Kidney capillary endothelial cell (primary cell): Measurements from ENCODE around the gene CD27.
"Not testable (repeated sequence)": the region's sequence is repeated elsewhere in the genome, so short reads cannot be mapped to it uniquely, and the experiment has no call there.

Experiments used
- DNase-seq: peaks from one replicate; pipeline ENCODE4 v3.0.0-alpha.2; 2018; ENCODE audit warnings: low spot score

CD27 gene

DNA sequence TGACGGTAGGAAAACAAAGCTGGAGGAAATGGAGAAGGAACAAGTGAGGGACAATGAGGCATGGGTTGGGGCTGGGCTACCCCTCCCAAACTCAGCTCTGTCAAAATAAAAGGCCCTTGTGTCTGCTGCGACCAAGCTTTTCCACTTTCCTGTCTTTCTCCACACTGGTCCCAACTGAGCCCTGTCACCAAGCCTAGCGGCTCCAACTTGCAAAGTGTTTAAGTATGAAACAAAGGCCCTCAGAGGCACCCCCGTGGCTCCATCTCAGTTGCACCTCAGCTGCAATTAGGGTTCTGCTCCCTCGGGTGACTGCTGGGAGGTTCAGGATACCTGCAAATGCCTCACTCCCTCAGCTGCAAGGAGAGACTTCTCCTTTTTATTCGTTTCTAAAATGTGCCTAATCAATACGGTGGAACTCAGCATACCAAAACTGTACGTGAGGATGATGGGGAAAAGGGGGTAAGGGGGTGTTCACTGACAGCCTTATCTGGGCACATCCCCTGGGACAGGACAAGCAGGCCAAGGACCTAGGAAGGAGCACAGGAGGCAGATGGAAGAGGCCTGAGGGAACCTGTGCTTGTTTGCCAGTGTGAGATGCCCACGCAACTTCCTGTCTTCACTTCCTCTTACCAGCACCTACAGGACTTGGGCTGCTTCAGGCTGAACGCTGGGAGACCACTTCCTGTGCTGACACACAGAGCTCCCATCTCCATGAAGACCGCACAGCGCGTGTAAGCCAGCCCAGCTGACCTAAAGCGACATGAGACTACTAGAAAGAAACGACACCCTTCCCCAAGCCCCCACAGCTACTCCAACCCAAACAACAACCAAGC is 16.9 kb downstream of the CD27 start:
- DNase-seq, result peak; percentile 71

DNA sequence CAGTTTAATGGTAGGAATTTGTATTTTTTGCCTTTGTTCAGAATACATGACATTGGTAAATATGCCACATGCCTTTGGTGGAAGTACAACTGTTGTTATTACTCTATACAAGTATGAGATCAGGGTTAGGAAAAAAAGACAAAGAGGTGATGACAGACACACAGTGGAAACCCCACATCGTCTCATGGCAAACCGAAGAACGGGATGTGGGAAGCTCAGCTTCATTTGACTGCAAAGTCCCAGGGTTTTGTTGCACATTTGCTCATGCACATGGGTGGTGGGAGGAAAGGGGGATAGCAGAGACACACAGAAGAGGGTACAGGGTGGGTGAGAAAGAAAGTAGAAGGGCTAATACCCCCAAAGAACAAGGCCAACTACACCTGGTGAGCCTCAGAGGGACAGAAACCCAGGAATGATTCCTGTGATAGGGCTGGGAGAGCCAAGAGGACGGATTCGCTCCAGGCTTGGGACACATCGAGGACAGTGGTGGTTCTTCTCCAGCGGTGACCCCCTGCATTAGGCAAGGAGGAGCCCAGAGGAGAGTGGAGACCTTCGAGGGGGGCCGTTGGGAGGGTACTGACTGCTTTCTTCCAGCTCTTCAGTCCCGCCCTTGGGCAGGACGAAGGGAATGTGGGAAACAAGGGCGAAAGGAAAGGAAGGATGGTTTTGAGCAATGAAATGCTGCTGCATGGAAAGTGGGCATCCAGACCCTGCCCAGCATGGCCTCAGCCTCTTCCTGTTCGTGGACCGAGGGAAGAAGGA is 17.7 kb downstream of the CD27 start:
- DNase-seq, result no peak

DNA sequence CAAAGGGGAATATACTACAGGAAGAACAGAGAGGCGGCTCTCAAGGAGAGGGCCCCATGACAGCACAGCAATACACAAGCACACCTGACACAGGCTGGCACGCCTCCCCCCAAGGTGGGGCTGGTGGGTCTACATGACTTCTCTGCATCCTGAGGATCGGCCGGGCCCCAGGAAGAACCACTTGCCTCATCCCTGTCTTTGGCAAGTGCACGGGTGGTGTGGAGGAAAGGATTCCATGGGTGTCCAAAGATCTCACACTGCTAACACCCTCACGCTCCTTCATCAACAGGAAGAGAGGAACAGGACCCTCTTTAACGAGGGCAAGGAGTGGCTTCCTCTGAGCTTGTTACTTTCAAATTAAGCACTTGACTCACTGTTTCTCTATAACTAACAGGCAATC is 18.5 kb downstream of the CD27 start:
- DNase-seq, result no peak

DNA sequence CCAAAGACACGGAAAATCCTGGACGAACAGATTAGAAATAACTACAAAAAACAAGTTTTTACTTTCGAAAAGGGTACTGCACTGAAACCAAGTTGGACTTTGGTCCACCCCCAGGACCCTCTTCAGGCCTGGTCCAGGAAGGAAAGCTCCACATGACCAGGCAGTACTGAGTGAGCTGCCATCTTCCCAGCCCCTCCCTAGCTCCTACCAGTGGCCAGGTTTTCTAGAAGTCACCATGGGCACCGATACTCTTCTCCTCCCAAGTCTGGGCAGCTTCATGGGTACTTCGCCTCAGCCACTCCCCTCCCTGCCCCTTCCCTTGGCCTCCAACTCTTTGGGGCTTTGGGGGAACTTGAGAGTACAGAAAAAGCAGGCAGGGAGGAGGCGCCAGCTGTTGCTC is 19.1 kb downstream of the CD27 start:
- DNase-seq, result no peak

DNA sequence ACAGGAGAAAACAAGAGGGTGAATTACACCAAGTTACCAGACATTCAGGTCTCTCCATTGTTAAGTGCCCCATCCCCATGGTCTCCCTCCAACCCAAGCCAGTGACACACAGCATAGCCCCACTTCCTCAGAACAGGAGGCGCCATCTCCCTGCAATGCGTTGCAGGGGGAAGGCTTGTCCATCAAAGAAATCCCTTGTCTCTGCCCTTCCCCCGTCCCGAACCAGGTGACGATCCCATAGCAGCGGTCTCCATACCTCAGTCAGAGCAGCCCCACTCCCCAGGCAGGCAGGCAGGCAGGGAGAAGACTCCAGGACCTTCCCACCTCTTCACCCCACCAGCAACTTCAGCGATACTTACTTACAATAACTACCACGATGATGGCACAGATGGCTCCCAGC is 19.8 kb downstream of the CD27 start:
- no peak for DNase-seq

DNA sequence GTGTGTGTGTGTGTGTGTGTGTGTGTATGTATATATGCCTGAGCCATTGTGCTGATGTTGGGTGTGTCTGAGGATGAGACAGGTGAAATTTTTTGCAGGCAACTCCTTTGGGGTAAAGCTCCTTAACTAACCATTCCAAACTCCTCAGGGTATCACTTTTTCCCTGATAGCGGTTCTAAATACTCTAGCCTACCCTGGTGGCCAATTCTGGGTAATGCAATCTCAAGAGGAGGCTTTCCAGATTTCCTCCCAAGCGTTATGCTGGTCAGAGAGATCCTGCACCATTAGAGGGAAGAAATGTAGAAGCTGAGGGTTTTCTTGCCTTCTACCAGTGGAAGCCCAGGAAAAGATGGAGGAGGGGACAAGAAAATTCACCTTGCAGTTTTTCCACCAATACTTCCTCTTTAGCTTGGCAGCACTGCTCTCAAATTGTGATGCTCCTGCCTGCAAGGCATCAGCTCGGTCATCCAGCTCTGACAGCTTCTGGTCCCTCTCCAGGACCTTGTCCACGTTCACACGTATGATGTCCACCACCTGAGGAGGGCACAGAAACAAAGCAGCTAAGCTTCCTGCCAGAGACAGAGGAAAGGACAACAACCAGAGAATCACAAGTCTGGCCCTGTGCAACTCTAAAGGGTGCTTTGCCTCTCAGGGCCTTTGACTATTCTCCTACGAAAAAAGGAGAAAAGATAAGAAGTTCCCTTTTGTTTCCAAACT is 20.9 kb downstream of the CD27 start:
- peak; percentile 72 for DNase-seq

DNA sequence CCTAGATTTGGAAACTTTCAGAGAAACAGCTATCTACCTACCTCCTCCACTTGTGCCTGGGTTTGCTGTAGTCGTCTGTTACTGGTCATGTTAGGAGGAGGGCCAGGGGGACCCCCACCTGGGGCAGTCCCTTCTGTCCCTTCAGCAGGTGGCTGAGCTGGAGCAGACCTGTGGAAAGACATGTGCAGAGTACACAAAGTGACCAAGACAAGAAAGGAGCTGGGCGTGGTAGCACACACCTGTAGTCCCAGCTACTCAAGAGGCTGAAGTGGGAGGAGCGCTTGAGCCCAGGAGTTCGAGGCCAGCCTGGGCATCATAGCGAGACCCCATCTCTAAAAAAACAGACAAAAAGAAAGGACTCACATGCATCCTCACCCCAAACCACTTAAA is 21.4 kb downstream of the CD27 start:
- DNase-seq, result no peak

DNA sequence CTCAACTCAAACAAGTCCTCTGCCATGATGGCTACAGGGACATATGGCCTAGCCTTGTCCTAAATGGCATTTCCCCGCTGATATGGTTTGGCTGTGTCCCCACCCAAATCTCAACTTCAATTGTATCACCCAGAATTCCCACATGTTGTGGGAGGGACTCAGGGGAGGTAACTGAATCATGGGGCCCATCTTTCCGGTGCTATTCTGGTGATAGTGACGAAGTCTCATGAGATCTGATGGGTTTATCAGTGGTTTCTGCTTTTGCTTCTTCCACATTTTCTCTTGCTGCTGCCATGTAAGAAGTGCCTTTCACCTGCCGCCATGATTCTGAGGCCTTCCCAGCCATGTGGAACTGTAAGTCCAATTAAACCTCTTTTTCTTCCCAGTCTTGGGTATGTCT is 22.0 kb downstream of the CD27 start:
- not testable (repeated sequence) for DNase-seq

DNA sequence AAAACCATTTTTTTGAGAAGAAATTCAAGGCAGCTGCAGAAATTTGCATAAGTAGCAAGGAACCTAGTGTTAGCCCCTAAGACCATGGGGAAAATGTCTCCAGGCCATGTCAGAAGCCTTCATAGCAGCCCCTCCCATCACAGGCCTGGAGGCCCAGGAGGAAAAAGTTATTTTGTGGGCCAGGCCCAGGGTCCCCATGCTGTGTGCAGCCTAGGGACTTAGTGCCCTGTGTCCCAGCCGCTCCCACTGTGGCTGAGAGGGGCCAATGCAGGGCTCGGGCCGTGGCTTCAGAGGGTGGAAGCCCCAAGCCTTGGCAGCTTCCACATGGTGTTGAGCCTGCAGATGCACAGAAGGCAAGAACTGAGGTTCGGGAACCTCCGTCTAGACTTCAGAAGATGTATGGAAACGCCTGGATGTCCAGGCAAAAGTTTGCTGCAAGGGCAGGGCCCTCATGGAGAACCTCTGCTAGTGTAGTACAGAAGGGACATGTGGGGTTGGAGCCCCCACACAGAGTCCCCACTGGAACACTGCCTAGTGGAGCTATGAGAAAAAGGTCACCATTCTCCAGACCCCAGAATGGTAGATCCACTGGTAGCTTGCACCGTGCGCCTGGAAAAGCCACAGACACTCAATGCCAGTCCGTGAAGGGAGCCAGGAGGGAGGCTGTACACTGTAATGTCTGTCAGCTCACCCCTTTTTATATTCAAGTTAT is 23.0 kb downstream of the CD27 start:
- DNase-seq, result not testable (repeated sequence)

DNA sequence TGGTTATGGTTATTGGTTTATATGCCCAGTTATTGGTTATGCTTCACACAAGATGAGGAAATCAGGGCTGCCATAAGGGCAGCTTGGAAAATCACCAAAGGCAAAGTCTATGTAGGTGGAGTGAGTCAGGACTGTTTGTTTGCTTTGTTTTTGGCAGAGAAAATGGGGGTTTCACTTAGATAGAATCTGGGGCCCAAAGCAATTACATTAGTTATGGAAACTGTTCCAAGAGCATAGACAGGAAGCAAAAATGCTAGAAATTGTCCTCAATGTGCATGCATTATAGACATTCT is 23.5 kb downstream of the CD27 start:
- no peak for DNase-seq

DNA sequence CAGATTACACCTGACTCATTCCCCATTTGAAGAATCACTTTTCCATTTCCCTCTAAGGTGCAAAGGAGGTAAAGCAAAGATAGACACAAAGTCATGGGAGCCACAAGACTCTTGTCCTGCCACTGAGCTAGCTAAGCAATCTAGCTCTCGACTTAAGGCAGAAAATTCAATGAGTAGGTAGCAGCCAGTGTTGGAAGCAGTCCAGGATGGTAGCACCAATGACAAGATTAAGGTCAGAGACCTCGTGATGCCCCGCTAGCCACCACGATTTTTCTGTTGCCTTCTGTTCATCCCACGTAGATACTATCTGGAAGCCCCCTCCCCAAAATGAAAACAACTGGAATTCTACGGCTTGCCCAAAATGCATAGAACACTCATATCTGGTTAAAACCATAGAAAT is 24.3 kb downstream of the CD27 start:
- no peak for DNase-seq

DNA sequence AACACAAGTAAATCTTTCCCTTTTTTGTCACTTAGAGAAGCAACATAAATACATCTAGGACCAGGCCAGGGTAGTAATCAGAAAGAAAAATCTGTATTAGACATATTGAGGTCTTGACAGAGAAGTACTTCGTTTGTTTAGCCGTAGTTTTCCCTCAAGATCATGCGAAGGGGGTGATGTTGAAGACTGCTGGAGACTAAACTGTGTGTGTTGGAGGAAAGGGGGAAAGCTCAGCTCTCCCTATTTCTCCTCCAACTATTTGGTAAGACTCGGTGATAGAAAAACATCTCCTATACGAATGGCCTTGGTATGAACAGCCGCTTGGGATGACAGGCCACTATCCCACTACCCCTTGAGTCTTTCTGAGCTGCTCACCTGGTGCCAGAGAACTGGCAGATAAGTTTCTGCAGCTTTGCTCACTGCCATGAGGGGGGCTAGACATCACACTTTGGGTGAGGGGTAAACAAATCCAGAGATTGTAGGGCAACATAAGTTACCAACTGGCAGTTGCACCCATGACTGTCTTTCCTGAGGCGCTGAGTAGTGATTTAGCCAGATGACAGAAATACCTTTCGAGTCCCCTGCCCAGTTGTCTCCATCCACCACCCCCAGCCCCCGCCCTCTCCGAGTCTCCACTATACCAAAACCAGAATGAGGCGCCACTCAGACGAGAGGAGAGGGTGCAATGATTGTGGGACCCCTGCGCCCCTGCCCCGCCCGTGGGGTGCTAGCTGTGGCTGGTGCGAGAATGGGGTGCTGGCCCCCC is 25.0 kb downstream of the CD27 start:
- no peak for DNase-seq

DNA sequence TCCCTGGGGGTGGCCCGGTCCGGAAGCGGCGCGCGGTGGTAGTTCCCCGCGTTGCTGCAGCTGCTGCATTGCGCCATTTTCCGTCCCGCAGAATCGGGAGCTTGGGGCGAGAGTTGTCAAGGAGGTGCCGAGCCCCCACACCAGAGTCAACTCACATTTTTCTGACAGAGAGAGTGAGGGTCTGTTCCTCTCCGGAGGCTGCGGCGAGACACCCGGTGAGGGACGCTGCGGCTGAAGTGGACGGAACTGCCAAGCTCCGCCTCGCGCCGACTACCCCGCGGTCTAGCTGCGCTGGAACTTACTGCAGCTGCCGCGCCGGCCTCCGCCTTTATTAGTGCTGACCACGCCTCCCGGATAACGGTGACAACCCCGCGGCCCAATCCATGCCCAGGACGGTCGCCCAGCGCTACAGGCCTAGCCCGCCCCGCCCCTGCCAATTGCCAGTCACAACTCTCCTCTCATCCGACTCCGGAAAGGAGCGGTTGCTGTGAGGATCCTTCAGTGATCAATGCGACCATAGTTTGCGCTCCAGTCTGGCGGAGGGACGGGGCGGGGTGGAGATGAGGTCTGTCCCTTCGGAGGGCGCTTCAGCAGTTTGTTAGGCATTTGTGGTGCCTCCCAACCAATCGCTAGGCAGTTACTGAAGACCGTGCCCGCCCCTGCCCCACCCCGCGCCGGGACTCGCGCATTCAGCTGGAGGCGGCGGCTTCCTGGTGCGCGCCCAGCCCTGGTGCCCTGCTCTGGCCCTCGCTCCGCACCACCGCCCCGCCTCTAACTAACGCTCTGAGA is 25.8 kb downstream of the CD27 start, which contains the start of gene VAMP1:
Gene VAMP1 (minus strand): TSS at position 303 of the 789 bp plus-strand sequence. CDS start 146 bp downstream, at position 157.
- peak; percentile 96 for DNase-seq

DNA sequence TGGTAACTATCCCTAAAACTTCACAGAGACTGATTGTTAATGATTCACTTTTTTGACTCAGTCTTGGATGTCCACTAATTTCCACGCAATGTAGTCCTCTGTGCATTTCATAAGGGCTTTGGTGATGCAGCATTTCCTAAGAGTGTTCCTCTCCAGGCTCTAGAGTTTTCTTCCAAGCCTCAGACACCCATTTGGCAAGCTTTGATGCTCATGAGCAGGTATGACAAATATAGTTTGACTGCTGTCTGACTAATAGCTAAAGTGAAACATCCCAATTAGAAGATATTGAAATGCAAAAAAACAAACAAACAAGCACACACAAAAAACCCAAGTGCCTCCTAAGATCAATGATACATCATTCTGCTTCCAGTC is 27.2 kb downstream of the CD27 start:
- DNase-seq, result no peak

DNA sequence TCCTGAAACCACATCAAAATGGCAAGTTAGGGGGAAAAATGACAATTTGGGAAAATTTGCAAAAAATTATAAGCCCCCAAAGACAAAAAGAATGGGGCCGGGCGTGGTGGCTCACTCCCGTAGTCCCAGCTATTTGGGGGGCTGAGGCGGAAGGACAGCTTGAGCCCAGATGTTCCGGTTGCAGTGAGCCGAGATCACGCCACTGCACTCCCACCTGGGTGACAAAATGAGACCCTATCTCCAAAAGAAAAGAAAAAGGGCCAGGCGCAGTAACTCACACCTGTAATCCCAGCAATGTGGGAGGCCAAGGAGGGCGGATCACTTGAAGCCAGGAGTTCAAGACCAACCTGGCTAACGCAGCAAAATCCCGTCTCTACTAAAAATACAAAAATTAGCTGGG is 27.7 kb downstream of the CD27 start:
- DNase-seq, result no peak

DNA sequence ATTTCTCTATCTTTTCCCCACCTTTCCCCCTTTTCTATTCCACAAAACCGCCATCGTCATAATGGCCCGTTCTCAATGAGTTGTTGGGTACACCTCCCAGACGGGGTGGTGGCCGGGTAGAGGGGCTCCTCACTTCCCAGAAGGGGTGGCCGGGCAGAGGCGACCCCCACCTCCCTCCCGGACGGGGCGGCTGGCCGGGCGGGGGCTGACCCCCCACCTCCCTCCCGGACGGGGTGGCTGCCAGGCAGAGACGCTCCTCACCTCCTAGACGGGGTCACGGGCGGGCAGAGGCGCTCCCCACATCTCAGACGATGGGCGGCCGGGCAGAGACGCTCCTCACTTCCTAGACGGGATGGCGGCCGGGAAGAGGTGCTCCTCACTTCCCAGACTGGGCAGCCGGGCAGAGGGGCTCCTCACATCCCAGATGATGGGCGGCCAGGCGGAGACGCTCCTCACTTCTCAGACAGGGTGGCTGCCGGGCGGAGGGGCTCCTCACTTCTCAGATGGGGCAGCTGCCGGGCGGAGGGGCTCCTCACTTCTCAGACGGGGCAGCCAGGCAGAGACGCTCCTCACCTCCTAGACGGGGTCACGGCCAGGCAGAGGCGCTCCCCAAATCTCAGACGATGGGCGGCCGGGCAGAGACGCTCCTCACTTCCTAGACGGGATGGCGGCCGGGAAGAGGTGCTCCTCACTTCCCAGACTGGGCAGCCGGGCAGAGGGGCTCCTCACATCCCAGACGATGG is 30.6 kb downstream of the CD27 start:
- not testable (repeated sequence) for DNase-seq

DNA sequence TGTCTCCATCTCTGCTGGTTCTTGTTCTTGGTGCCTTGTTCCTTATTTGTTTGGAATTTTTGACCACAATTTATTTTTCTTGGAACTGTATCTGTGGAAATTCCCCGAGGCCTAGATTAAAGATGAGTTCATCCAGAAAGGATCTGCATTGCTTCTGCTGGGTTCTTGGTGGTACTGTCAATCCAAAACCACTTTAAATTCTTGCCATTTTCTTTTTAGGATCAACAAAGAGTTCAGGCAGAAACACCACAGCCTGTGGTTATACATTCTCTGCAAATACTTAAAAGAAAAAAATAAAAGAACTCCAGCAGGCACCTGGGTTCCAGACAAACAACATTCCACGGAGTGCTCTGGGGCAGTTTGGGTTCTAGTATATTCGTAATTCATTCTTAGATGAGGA is 31.7 kb downstream of the CD27 start:
- no peak for DNase-seq

DNA sequence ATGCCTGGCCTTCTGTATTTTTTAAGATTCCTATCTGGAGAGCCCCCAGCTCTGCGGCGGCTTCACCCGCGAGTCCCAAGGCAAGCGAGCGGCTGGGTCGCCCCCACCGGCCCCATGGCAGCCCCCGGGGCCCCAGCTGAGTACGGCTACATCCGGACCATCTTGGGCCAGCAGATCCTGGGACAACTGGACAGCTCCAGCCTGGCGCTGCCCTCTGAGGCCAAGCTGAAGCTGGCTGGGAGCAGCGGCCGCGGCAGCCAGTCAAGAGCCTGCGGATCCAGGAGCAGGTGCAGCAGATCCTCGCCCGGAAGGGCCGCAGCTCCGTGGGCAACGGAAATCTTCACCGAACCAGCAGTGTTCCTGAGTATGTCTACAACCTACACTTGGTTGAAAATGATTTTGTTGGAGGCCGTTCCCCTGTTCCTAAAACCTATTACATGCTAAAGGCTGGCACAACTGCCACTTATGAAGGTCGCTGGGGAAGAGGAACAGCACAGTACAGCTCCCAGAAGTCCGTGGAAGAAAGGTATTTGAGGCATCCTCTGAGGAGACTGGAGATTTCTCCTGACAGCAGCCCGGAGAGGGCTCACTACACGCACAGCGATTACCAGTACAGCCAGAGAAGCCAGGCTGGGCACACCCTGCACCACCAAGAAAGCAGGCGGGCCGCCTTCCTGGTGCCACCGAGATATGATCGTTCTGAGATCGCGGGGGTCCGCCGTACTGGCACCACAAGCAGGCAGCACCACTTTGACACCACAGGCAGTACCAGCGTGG is 33.0 kb downstream of the CD27 start:
- not testable (repeated sequence) for DNase-seq

DNA sequence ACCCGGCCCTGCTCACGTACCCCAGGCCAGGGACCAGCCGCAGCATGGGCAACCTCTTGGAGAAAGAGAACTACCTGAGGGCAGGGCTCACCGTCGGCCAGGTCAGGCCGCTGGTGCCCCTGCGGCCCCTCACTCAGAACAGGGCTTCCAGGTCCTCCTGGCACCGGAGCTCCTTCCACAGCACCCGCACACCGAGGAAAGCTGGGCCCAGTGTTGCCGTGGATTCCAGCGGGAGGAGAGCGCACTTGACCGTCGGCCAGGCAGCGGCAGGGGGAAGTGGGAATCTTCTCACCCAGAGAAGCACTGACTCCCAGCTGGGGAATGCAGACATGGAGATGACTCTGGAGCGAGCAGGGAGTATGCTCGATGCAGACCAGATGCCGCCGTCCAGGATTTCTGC is 33.7 kb downstream of the CD27 start:
- no peak for DNase-seq
